Endothelial cell (in vitro differentiated cells): Measurements from ENCODE around the gene SRPK1. TPM values are rescaled to one million over a fixed set of nuclear protein-coding genes. Genes with fewer than 3 reads are reported as not detected.
"Not testable (repeated sequence)": the region's sequence is repeated elsewhere in the genome, so short reads cannot be mapped to it uniquely, and the experiment has no call there.

ENCODE experiments used
- DNase-seq: peaks from one replicate; pipeline ENCODE4 v3.0.0; 2021; ENCODE audit warnings: low spot score
- H3K27ac Mint-ChIP-seq: one replicate; pipeline ENCODE4 v1.8.0; 2021; ENCODE audit warnings: mixed read lengths, inconsistent platforms; ENCODE audit not compliant: unreplicated experiment
- H3K27me3 Mint-ChIP-seq: one replicate; pipeline ENCODE4 v1.8.0; 2021; ENCODE audit warnings: mild to moderate bottlenecking, moderate library complexity, mixed read lengths, inconsistent platforms; ENCODE audit not compliant: unreplicated experiment
- H3K36me3 Mint-ChIP-seq: one replicate; pipeline ENCODE4 v1.8.0; 2021; ENCODE audit warnings: mild to moderate bottlenecking, low read depth, mixed read lengths, inconsistent platforms; ENCODE audit not compliant: unreplicated experiment
- H3K4me1 Mint-ChIP-seq: one replicate; pipeline ENCODE4 v1.8.0; 2021; ENCODE audit warnings: mild to moderate bottlenecking, mixed read lengths, inconsistent platforms; ENCODE audit not compliant: unreplicated experiment
- H3K4me3 Mint-ChIP-seq: one replicate; pipeline ENCODE4 v1.8.0; 2021; ENCODE audit warnings: mild to moderate bottlenecking, mixed read lengths, inconsistent platforms; ENCODE audit not compliant: unreplicated experiment
- H3K9me3 Mint-ChIP-seq: one replicate; pipeline ENCODE4 v1.8.0; 2021; ENCODE audit warnings: mixed read lengths, inconsistent platforms; ENCODE audit not compliant: unreplicated experiment
- CTCF ChIP-seq: fragments of 200-600 bp; sonication (generic); IDR thresholded peaks from one replicate; pipeline ENCODE4 v1.5.0; 2021; ENCODE audit warnings: antibody characterized with exemption; ENCODE audit not compliant: unreplicated experiment
- total RNA-seq: library from RNA; stranded (reverse); fragmentation: NEBNext Ultra II Directional; extraction: Animal tissue kit (Norgen Biotek cat#: 25700); gene quantifications from one replicate; pipeline ENCODE4 v1.2.1, GENCODE V29; 2021; ENCODE audit not compliant: unreplicated experiment

Gene SRPK1
- total RNA-seq, 1 donor from 2014 or later: 59.6 TPM

- Mint-ChIP-seq H3K4me1 (no peaks in the 10 kb centered on the region), H3K27me3 (no peaks in the 10 kb centered on the region), H3K27ac (no peak overlapping the region), H3K36me3 (no peaks in the 10 kb centered on the region), H3K4me3 (peak overlapping the region; percentile 34), H3K9me3 (no peaks in the 10 kb centered on the region)
- no peak for TF ChIP-seq CTCF
- no peak for DNase-seq
Measured at GRCh38 chr6:35942355-35942754, 21.5 kb upstream of the SRPK1 start.

GRCh38 chr6:35941170-35941569 lies 20.3 kb upstream of the SRPK1 start:
- H3K4me1 Mint-ChIP-seq, H3K4me3 Mint-ChIP-seq, DNase-seq, H3K36me3 Mint-ChIP-seq, H3K27ac Mint-ChIP-seq, H3K9me3 Mint-ChIP-seq, H3K27me3 Mint-ChIP-seq: not testable (repeated sequence)

- not testable (repeated sequence) for H3K27ac Mint-ChIP-seq, H3K36me3 Mint-ChIP-seq, H3K9me3 Mint-ChIP-seq, H3K27me3 Mint-ChIP-seq, DNase-seq, H3K4me1 Mint-ChIP-seq
- peak overlapping the region; percentile 7 for H3K4me3 Mint-ChIP-seq
Measured at GRCh38 chr6:35940014-35940413, 19.1 kb upstream of the SRPK1 start.

- not testable (repeated sequence) for H3K4me1 Mint-ChIP-seq, DNase-seq, H3K36me3 Mint-ChIP-seq, H3K27me3 Mint-ChIP-seq, H3K9me3 Mint-ChIP-seq, H3K27ac Mint-ChIP-seq, H3K4me3 Mint-ChIP-seq
Measured at GRCh38 chr6:35939259-35939658, 18.4 kb upstream of the SRPK1 start.

- H3K36me3 Mint-ChIP-seq: no peaks in the 10 kb centered on the region
- H3K27ac Mint-ChIP-seq: no peak overlapping the region
- no peak overlapping the region for H3K4me3 Mint-ChIP-seq
- no peaks in the 10 kb centered on the region for H3K27me3 Mint-ChIP-seq
- no peaks in the 10 kb centered on the region for H3K9me3 Mint-ChIP-seq
- no peaks in the 10 kb centered on the region for H3K4me1 Mint-ChIP-seq
- no peak for TF ChIP-seq CTCF
- no peak for DNase-seq
Measured at GRCh38 chr6:35936681-35937359, 15.9 kb upstream of the SRPK1 start.

- Mint-ChIP-seq H3K4me1 (no peaks in the 10 kb centered on the region), H3K36me3 (no peaks in the 10 kb centered on the region), H3K27me3 (no peaks in the 10 kb centered on the region), H3K4me3 (no peak overlapping the region), H3K9me3 (no peaks in the 10 kb centered on the region), H3K27ac (no peak overlapping the region)
- no peak for TF ChIP-seq CTCF
- DNase-seq: no peak
Measured at GRCh38 chr6:35935469-35935868, 14.6 kb upstream of the SRPK1 start.
